Measurements from ENCODE around the gene ERICH6. TPM values are rescaled to one million over a fixed set of nuclear protein-coding genes. Genes with fewer than 3 reads are reported as not detected.

ERICH6 gene
- total RNA-seq, 8 experiments from 2014 or later, result 0.20 to 0.43 (median 0.23) TPM; not detected in 2

DNA sequence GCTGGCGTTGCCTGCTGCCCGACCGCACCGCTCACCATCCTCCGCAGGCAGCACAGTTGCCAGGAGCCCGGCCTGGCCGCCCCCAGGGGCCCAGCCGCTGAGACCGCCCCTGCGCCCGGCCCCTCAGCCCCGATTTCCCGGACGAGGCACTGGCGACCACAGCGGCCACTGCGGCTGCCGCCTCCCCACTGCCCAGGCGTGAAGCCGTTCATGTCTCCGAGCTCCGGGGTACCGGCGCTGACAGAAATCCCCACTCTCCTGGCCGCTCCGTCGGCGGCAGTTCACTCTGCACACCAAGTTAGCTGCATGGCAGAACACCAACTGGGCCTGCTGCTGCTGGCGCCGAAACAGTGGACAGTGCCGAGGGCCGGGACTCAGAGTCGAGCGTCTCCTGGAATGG is 92.1 kb downstream of the ERICH6 start:
- no peak for ATAC-seq (replicated peaks in 6 of 8)
- in situ Hi-C loops (cut with MboI; ENCODE audit: low pct_unique_long_range_greater_than_20kb in 2 of 9, low sequenced_read_pairs in 9 of 9, unreplicated experiment in 9 of 9), result no loop called here
- Histone ChIP-seq H3K27ac (no peak overlapping the region), H3K4me1 (replicated peaks in 1 of 2) (peaks cover 3 to 6% of the 10 kb centered on the region in 2 donors), H3K4me3 (no peak overlapping the region)
- 90 to 100% (median 99%) methylated on average over 1 to 17 of the region's 34 CpGs; no CpG with 5 or more reads in 4 of the 10 experiments for WGBS, 10 experiments

- H3K27ac ChIP-seq, result no peak overlapping the region
- no peak for ATAC-seq (replicated peaks in 6 of 8)
- peaks cover 3 to 6% of the 10 kb centered on the region in 2 donors for H3K4me1 ChIP-seq (replicated peaks in 1 of 2)
- H3K4me3 ChIP-seq, result no peak overlapping the region
- WGBS, 10 experiments, result 67 to 75% (median 75%) methylated on average over 1 of the region's 1 CpG; no CpG with 5 or more reads in 7 of the 10 experiments
- in situ Hi-C loops (cut with MboI; ENCODE audit: low pct_unique_long_range_greater_than_20kb in 2 of 9, low sequenced_read_pairs in 9 of 9, unreplicated experiment in 9 of 9), result no loop called here
Measured at GRCh38 chr3:150610785-150611184, 92.9 kb downstream of the ERICH6 start.

GRCh38 chr3:150609988-150610387 is 93.7 kb downstream of the ERICH6 start:
- in situ Hi-C loops (cut with MboI; ENCODE audit: low pct_unique_long_range_greater_than_20kb in 2 of 9, low sequenced_read_pairs in 9 of 9, unreplicated experiment in 9 of 9), result no loop called here
- ATAC-seq (replicated peaks in 6 of 8), result no peak
- H3K4me1 ChIP-seq (replicated peaks in 1 of 2), result peaks cover 5 to 13% of the 10 kb centered on the region in 2 donors
- H3K27ac ChIP-seq, result no peak overlapping the region
- 0 to 100% (median 0%) methylated on average over 1 of the region's 1 CpG; no CpG with 5 or more reads in 1 of the 10 experiments for WGBS, 10 experiments
- no peak overlapping the region for H3K4me3 ChIP-seq

Other genes starting within 250 kb of the ERICH6 start
- 100 to 1,000 TPM in 1 of 8 experiments, 10 to 100 TPM in 7; 61.9 to 109 (median 85.0) TPM for gene SERP1, start 157.4 kb downstream of the ERICH6 start, total RNA-seq
- gene EIF2A, start 157.1 kb downstream of the ERICH6 start, total RNA-seq, result 100 to 1,000 TPM in 4 of 8 experiments, 10 to 100 TPM in 4; 61.7 to 128 (median 97.5) TPM
- 100 to 1,000 TPM in 1 of 8 experiments, 10 to 100 TPM in 7; 36.5 to 113 (median 49.9) TPM for gene SELENOT, start 100.6 kb downstream of the ERICH6 start, total RNA-seq
- 10 to 100 TPM in 6 of 8 experiments, 1 to 10 TPM in 2; 7.1 to 29.4 (median 17.0) TPM for gene SIAH2, start 59.2 kb upstream of the ERICH6 start, total RNA-seq
- under 1 TPM in 4 of 8 experiments, not detected in 4; 0.66 to 0.92 (median 0.81) TPM for gene MINDY4B, start 201.5 kb upstream of the ERICH6 start, total RNA-seq

All from motor neuron (in vitro differentiated cells).